Esophagus (tissue), 2 donors: ENCODE measurements around the gene MAMDC4. TPM values are rescaled to one million over a fixed set of nuclear protein-coding genes. Genes with fewer than 3 reads are reported as not detected.
A peak's percentile ranks its signal among the peaks of the same experiment; 100 is the strongest.
"Not testable (repeated sequence)": the region's sequence is repeated elsewhere in the genome, so short reads cannot be mapped to it uniquely, and the experiment has no call there.

Experiments
- H3K27ac ChIP-seq, 2 donors: one replicate each; pipeline ENCODE4 v1.5.1; 2013; ENCODE audit warnings: low read depth in 2 of 2, mild to moderate bottlenecking in 2 of 2, inconsistent platforms in 1 of 2, low read length in 1 of 2, moderate library complexity in 1 of 2
- H3K27me3 ChIP-seq, 2 donors: one replicate each; pipeline ENCODE4 v1.6.1; 2013; ENCODE audit warnings: low read length in 2 of 2, control low read depth in 1 of 2, mild to moderate bottlenecking in 1 of 2; ENCODE audit not compliant: insufficient read depth in 2 of 2, control insufficient read depth in 1 of 2
- H3K36me3 ChIP-seq, 2 donors: one replicate each; pipeline ENCODE4 v1.6.1; 2013; ENCODE audit warnings: low read length in 1 of 2; ENCODE audit not compliant: control insufficient read depth in 2 of 2, insufficient read depth in 2 of 2
- H3K4me1 ChIP-seq, 2 donors: one replicate each; pipeline ENCODE4 v1.6.1; 2013; ENCODE audit warnings: low read length in 1 of 2; ENCODE audit not compliant: control insufficient read depth in 2 of 2, insufficient read depth in 2 of 2
- H3K4me3 ChIP-seq, 2 donors: one replicate each; pipeline ENCODE4 v1.5.1; 2013; ENCODE audit warnings: low read length in 2 of 2, mild to moderate bottlenecking in 2 of 2, low read depth in 1 of 2, moderate library complexity in 1 of 2
- H3K9me3 ChIP-seq, 2 donors: one replicate each; pipeline ENCODE4 v1.6.1; 2013; ENCODE audit warnings: mild to moderate bottlenecking in 2 of 2, low read depth in 1 of 2, low read length in 1 of 2, moderate library complexity in 1 of 2; ENCODE audit not compliant: control insufficient read depth in 2 of 2, insufficient read depth in 1 of 2
- WGBS, 2 donors: extraction: QIAGEN DNeasy Blood & Tissue Kit; methylation state at CpG; one replicate each; pipeline ENCODE4 v1.1.7; 2013; 5-methylcytosine and 5-hydroxymethylcytosine counted together
- polyA plus RNA-seq, 2 donors: library from polyadenylated mRNA; stranded (reverse); fragments of 200-250 nt; gene quantifications; one replicate each; pipeline ENCODE4 v1.2.3, GENCODE V29; 2013
- donor health status: healthy with polysubstance abuse.
- donor health status: Bipolar disorder and iron deficiency.

The MAMDC4 gene
- polyA plus RNA-seq, 2 donors, result 3.9 to 11.5 TPM

GRCh38 chr9:136839229-136840139 is 12.7 kb upstream of the MAMDC4 start:
- Histone ChIP-seq H3K27me3 (no peaks in the 10 kb centered on the region), H3K27ac (no peak overlapping the region), H3K4me1 (peaks cover 0 to 15% of the 10 kb centered on the region in 2 donors), H3K36me3 (peaks cover 0 to 22% of the 10 kb centered on the region in 2 donors), H3K9me3 (no peaks in the 10 kb centered on the region), H3K4me3 (no peak overlapping the region)
- WGBS, 2 donors, result 87 to 89% methylated on average over 36 of the region's 36 CpGs

GRCh38 chr9:136840140-136840876 is 11.8 kb upstream of the MAMDC4 start:
- WGBS, 2 donors, result 66 to 71% methylated on average over 26 to 32 of the region's 32 CpGs
- no peak overlapping the region for H3K4me3 ChIP-seq
- peaks cover 0 to 17% of the 10 kb centered on the region in 2 donors for H3K4me1 ChIP-seq
- no peak overlapping the region for H3K27ac ChIP-seq
- H3K27me3 ChIP-seq, result no peaks in the 10 kb centered on the region
- H3K36me3 ChIP-seq, result peaks cover 0 to 22% of the 10 kb centered on the region in 2 donors
- peaks cover 0 to 2% of the 10 kb centered on the region in 2 donors for H3K9me3 ChIP-seq

- peaks cover 0 to 22% of the 10 kb centered on the region in 2 donors for H3K4me1 ChIP-seq
- H3K4me3 ChIP-seq, result no peak overlapping the region
- no peaks in the 10 kb centered on the region for H3K27me3 ChIP-seq
- no peak overlapping the region for H3K27ac ChIP-seq
- whole genome bisulfite sequencing, 2 donors, result 57% methylated on average over 25 to 28 of the region's 28 CpGs
- H3K36me3 ChIP-seq, result peaks cover 0 to 16% of the 10 kb centered on the region in 2 donors
- H3K9me3 ChIP-seq, result peaks cover 0 to 3% of the 10 kb centered on the region in 2 donors
These were observed 11.1 kb upstream of the MAMDC4 start for GRCh38 chr9:136840877-136841645.

GRCh38 chr9:136841646-136842379 is 10.3 kb upstream of the MAMDC4 start:
- H3K4me1 ChIP-seq, result peaks cover 0 to 29% of the 10 kb centered on the region in 2 donors
- 35% methylated on average over 15 to 16 of the region's 16 CpGs for WGBS, 2 donors
- H3K27me3 ChIP-seq, H3K9me3 ChIP-seq, H3K27ac ChIP-seq, H3K4me3 ChIP-seq: not testable (repeated sequence)
- H3K36me3 ChIP-seq, result peaks cover 0 to 12% of the 10 kb centered on the region in 2 donors

GRCh38 chr9:136842380-136842948 is 9.7 kb upstream of the MAMDC4 start, which contains the start of gene AJM1:
Gene AJM1 (plus strand): TSS chr9:136842478. CDS start chr9:136844415, 1,937 bp downstream.
- peaks cover 0 to 31% of the 10 kb centered on the region in 2 donors for H3K4me1 ChIP-seq
- not testable (repeated sequence) for H3K27me3 ChIP-seq, H3K9me3 ChIP-seq, H3K27ac ChIP-seq
- 1% methylated on average over 20 to 27 of the region's 27 CpGs for WGBS, 2 donors
- peak within 1 kb of the TSS; percentile 34 to 50 for H3K4me3 ChIP-seq
- H3K36me3 ChIP-seq, result peaks cover 0 to 12% of the 10 kb centered on the region in 2 donors

- peaks cover 0 to 12% of the 10 kb centered on the region in 2 donors for H3K36me3 ChIP-seq
- not testable (repeated sequence) for H3K27ac ChIP-seq, H3K9me3 ChIP-seq, H3K4me3 ChIP-seq, H3K27me3 ChIP-seq
- peaks cover 4 to 31% of the 10 kb centered on the region in 2 donors for H3K4me1 ChIP-seq
- 8 to 9% methylated on average over 17 to 21 of the region's 21 CpGs for WGBS, 2 donors
These were observed 8.9 kb upstream of the MAMDC4 start for GRCh38 chr9:136843159-136843800.

GRCh38 chr9:136843801-136844740 is 8.1 kb upstream of the MAMDC4 start:
- H3K27ac ChIP-seq, H3K27me3 ChIP-seq, H3K36me3 ChIP-seq, H3K9me3 ChIP-seq: not testable (repeated sequence)
- peak overlapping the region in 1 of 2 donors; percentile 18 for H3K4me3 ChIP-seq
- 6% methylated on average over 77 to 99 of the region's 99 CpGs for WGBS, 2 donors
- H3K4me1 ChIP-seq, result peaks cover 4 to 31% of the 10 kb centered on the region in 2 donors
